Activated T-cell treated with anti-CD3 and anti-CD28 coated beads for 4 hours (primary cell): ENCODE data around the gene SLC6A14.

Experiments
- DNase-seq: peaks from one replicate; pipeline ENCODE4 v3.0.0-alpha.2; 2020

SLC6A14 gene, protein sequence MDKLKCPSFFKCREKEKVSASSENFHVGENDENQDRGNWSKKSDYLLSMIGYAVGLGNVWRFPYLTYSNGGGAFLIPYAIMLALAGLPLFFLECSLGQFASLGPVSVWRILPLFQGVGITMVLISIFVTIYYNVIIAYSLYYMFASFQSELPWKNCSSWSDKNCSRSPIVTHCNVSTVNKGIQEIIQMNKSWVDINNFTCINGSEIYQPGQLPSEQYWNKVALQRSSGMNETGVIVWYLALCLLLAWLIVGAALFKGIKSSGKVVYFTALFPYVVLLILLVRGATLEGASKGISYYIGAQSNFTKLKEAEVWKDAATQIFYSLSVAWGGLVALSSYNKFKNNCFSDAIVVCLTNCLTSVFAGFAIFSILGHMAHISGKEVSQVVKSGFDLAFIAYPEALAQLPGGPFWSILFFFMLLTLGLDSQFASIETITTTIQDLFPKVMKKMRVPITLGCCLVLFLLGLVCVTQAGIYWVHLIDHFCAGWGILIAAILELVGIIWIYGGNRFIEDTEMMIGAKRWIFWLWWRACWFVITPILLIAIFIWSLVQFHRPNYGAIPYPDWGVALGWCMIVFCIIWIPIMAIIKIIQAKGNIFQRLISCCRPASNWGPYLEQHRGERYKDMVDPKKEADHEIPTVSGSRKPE

DNA sequence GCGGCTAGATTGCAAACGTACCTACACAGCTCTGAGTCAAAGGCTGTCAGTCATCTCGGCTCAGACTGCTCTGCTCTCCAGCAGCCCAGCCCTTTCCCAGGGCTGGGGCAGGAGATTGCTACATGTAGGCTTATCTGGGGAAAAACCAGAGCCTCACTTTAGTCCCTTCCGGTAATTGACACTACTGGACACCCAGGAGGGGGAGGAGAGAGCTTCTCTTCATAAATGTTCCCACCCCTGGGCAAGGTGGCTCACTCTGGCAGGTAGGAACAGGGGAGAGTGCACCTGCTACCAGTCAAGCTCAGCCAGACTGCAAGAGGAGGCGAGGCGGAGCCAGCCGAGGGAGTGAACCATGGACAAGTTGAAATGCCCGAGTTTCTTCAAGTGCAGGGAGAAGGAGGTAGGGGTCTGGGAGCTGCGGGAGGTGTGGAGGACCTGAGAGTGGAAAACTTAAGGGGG, at the start of gene SLC6A14:
TSS of gene SLC6A14 (plus strand) at position 249 of the 459 bp plus-strand sequence. CDS start at position 353, 104 bp downstream.
- DNase-seq, result no peak

DNA sequence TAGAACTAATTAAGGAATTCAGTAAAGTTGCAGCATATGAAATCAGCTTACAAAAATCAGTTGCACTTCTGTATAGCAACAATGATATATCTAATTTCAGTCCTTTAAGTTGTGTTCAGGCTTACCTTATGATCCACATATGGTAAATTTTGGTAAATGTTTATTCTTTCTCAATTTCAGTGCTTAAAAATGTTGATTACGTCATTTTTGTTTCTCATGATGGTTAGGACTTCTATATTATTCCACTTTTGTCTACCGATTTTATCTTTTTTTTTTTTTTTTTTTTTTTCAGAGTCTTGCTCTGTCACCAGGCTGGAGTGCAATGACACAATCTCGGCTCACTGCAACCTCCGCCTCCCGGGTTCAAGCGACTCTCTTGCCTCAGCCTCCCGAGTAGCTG, 40.7 kb upstream of the SLC6A14 start:
- DNase-seq, result no peak

DNA sequence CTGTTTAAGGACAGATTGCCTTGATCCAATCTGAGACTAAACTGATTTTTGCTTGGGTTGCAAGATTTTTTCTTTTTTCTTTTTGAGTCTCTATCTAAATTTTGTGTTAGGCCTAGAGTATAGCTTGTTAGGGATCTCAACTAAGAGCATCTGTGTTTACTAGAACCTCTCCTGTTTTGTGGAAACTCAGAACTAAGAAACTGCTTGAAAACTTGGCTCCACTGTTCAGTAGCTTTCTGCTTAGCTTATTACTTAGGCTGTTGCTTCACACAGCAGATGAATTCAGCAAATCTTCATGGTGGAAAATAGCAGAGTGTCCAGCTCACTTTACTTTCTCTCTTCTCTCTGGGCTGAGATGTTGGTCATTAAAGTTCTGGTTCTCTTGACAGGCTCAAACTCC, 36.7 kb upstream of the SLC6A14 start:
- DNase-seq, result no peak

DNA sequence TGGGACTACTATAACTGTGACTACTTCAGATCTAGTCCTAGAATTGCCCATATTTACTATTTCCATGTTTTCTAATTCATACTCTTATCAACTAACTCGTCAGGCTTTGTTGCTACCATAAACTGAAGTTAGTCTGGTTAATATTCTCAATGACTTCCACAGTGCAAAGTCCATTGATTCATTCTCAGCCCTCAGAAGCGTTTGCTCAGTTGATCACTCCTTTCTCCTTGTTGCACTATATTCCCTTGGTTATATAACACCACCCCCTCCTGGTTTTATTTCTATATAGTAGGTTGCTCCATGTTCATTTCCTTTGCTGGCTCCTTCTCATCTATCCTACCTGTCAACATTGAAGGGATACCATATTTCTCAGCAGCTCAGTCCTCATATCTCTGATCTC, 27.2 kb upstream of the SLC6A14 start:
- no peak for DNase-seq

DNA sequence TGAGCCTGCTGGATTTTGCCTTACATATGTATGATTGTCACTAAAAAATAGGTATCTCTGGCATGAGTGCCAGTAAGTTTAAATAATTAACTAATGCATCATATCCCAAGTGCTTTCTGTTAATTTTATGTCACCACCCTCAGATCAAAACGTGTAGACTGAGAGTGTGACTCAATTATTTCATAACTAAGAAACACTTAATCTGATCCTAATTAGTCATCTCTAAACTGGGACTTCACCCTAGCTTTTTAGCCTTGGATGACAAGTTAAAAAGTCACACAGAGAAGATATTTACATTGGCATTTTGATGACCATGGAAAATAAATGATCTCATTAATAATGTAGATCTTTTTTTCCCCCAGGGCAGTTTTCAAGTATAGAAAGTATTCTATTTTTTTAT, 23.1 kb upstream of the SLC6A14 start:
- no peak for DNase-seq

DNA sequence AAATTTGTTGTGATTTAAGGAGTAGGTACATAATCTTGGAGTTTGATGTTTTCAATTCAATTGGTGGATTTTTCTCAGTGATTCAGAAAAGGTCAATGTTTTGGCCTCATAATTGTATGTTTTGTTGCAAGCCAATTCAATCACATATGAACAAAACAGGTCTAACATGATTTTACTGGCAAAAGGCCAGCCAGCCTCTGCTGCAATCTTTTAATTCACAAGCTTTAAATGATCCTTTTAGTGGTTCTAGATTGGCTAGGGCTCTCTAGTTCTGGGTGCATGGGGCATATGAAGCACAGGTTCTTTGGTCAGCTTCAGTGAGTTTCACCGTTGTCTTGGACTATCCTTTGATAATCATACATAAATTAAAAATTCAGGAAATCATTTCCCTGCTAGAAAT, 19.2 kb upstream of the SLC6A14 start:
- DNase-seq, result no peak

DNA sequence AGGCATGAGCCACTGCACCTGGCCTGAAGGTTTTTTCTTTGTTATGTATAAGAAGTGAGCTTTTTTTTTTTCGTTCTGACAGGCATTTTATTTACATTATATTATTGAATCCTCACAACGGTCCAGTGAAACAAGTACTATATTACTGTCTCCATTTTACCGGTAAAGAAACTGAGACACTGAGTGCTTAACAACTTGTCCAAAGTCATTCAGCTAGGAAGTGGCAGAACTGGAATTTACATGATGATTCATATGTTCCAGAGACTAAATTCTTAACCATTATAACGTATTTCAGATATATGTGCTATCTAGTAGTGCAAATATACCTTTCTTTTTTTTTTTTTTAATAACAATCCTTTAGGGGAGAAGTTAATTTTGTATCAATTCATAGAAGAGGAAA, 18.4 kb upstream of the SLC6A14 start:
- no peak for DNase-seq

DNA sequence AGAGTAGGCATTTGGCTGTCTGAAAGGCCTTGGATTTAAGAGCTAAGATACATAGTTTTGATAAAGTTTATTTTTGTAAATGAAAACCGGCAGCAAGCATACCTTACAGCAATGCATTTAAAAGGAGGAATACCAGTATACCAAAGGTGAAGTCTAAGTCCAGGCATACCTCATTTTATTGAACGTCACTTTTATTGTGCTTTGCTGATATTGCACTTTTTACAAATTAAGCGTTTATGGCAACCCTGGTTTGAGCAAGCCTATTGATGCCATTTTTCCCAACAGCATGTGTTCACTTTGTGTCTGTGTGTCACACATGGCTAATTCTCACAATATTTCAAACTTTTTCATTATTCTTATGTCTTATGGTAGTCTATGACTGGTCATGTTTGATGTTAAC, 8.4 kb upstream of the SLC6A14 start:
- no peak for DNase-seq

DNA sequence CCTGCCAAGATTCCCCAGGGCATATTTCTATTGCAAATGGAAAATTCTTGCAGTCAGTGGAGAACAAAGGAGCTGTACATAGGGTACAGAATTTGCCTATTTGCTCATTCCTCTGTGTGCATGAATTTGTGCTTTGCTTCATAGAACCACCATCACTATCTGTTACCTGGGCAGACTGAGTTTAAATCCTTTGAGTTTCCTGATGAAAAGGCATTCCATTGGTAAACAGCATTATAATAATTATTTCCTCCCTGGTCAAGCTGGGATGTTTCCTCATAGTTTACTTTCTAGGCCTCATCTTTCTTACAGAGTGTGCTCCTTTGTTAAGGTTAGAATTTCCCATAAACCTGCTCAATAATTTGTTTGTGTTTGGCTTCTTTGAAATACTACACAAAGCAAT, 809 bp upstream of the SLC6A14 start:
- DNase-seq, result no peak

DNA sequence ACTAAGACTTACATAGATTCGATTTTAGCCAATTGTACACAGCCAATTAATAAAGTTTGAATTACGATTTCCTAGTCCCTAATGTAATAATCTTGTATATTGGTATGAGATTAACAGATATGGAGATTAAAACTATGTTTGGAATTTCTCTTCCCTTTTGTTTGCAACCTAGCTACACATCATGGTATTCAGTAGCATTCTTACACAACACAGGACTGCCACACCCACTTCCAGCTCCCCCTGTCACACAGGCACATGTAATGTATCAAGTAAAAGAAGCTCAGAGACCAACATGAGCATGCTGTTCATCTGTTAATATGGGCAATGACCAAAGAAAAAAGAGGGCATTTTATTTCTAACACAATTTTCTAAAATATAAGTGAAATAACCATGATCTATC, 12.8 kb downstream of the SLC6A14 start:
- DNase-seq, result no peak

DNA sequence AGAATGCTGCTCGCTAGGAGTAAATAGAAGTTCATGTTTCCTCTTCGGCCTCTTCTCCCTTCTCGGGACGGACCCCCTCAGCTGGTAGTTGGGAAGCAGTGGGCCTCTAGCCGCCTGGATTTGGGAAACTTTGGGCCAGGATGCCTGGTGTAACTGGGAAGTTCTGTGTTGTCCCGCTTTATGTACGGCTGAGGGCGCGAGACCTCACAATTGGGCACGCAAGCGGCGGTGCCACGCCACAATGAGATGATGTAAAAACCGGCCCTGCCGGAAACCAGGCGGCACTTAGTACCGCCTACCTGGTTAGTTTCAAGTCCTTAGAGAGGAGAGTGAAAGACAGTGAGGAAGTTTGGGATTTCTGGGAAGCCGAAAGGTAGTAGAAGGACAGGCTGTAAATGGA, 26.4 kb downstream of the SLC6A14 start, which contains the start of gene CT83:
TSS of gene CT83 (minus strand) at position 155 of the 400 bp plus-strand sequence. CDS start at position 35, 120 bp downstream.
- no peak for DNase-seq

DNA sequence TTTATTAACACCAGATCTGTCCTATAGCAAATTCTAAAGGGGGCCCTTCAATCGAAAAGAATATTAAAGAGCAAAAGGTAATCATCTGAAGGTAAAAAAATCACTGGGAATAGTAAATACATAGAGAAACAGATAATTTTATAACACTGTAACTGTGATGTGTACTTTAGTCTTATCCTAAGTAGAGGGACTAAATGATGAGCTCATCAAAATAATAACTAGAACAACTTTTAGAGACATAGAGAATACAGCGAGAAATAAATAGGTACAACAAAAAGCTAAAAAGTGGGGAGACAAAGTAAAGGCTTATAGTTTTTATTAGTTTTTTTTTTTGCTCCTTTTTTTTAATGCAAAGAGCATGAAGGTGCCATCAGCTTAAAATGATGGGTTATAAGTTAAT, 43.7 kb downstream of the SLC6A14 start:
- no peak for DNase-seq

DNA sequence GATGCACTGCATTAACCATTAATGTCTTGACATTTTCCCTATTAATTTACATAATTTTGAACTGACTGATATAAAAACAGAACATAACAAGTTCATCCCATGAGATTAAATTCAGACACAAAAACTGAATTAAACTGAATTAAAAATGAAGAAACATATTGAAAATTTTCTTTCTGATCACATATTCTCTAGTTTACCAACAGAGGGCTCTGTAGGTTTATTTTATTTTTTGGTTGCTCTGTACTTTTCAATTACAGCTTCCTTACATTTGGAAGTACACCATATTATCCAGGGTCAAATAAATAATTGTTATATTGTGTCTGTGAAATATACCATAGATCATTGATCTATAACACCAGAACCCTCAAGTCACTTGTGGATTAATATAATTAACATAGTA, 53.7 kb downstream of the SLC6A14 start:
- no peak for DNase-seq

DNA sequence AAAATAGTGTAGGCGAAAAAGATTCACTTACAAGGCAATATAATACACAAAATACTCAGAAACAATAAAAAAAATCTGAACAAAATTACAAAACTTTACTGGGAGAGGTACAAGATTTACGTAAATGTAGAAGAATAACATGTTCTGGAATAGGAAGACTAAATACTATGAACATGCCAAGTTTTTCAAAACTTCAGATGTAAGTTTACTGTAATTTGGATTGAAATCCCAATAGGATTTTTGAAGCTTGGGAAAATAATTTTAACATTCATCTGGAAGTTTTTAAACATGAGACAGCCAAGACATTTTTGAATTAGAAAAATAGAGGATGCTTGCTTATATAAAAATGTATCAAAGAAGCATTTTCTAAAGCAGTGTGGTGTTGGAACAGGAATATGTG, 56.9 kb downstream of the SLC6A14 start:
- no peak for DNase-seq

DNA sequence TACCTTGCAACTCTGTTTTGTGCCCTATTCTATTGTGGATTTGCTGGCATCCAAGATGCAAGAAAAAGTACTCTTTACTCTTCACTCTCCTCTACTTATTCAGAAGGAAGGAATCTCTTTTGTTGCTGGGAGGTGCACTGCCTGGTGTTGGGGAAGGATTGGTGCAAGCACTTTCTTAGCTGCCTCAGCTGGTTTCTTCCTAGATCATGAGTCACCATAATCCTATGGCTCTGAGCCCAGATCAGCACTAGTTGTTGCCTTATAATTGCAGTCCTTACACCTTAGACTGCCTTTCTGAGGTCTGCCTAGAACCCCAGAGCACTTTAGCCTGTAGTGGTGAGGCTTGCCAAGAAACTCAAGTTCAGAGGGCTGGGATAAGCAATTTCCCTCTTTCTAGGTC, 63.4 kb downstream of the SLC6A14 start:
- no peak for DNase-seq
